HAP-1 (cell line): Measurements from ENCODE around the gene SEMA5B.

ENCODE experiments used
- DNase-seq, 2 experiments: peaks; one replicate each; pipeline ENCODE4 v3.0.0-alpha.2; 2016 to 2020; ENCODE audit warnings: low spot score in 2 of 2
- H3K27me3 ChIP-seq: fragments of 250-450 bp; sonication (Bioruptor Pico); 2 replicates; pipeline ENCODE4 v1.5.1; 2020; ENCODE audit warnings: low read depth, mild to moderate bottlenecking, moderate library complexity
- H3K36me3 ChIP-seq: fragments of 250-450 bp; sonication (Bioruptor Pico); replicated peaks from 2 replicates; pipeline ENCODE4 v1.5.1; 2020; ENCODE audit warnings: mild to moderate bottlenecking
- H3K4me1 ChIP-seq: fragments of 250-450 bp; sonication (Bioruptor Pico); 2 replicates; pipeline ENCODE4 v1.5.1; 2020; ENCODE audit warnings: mild to moderate bottlenecking
- H3K4me3 ChIP-seq: fragments of 250-450 bp; sonication (Bioruptor Pico); 2 replicates; pipeline ENCODE4 v1.5.1; 2020; ENCODE audit warnings: mild to moderate bottlenecking, moderate library complexity
- H3K9me3 ChIP-seq: fragments of 250-450 bp; sonication (Bioruptor Pico); 2 replicates; pipeline ENCODE4 v1.5.1; 2020; ENCODE audit warnings: mild to moderate bottlenecking, moderate library complexity
- in situ Hi-C: fragments of 300-500 bp; cut with MboI; formaldehyde crosslinking; loops from 3 replicates; pipeline ENCODE4 v1.14.3; 2020; ENCODE audit warnings: low sequenced_read_pairs, inconsistent platforms, mixed read lengths

SEMA5B gene

GRCh38 chr3:122930063-122930997, 97.2 kb downstream of the SEMA5B start:
- H3K36me3 ChIP-seq = no peaks in the 10 kb centered on the region
- H3K9me3 ChIP-seq = no peaks in the 10 kb centered on the region
- DNase-seq = no peak
- H3K4me3 ChIP-seq = no peak overlapping the region
- peaks cover 4% of the 10 kb centered on the region; the same call in 1 of the 2 replicates for H3K27me3 ChIP-seq
- in situ Hi-C loops = loop anchor here (25.0 kb wide), 1 partner anchor 332 kb away; no protein-coding TSS in a partner anchor
- H3K4me1 ChIP-seq = no peaks in the 10 kb centered on the region

- H3K9me3 ChIP-seq = no peaks in the 10 kb centered on the region
- H3K4me3 ChIP-seq = no peak overlapping the region
- no peaks in the 10 kb centered on the region for H3K4me1 ChIP-seq
- no peak for DNase-seq
- H3K36me3 ChIP-seq = no peaks in the 10 kb centered on the region
- peaks cover 5% of the 10 kb centered on the region; the same call in 1 of the 2 replicates for H3K27me3 ChIP-seq
- in situ Hi-C loops = loop anchor here (25.0 kb wide), 1 partner anchor 333 kb away; no protein-coding TSS in a partner anchor
Measured at GRCh38 chr3:122929188-122930062, 98.1 kb downstream of the SEMA5B start.

- in situ Hi-C loops = loop anchor here (25.0 kb wide), 1 partner anchor 334 kb away; no protein-coding TSS in a partner anchor
- Histone ChIP-seq H3K27me3 (peaks cover 6% of the 10 kb centered on the region; the same call in 1 of the 2 replicates), H3K9me3 (no peaks in the 10 kb centered on the region), H3K4me1 (no peaks in the 10 kb centered on the region), H3K4me3 (no peak overlapping the region), H3K36me3 (no peaks in the 10 kb centered on the region)
- DNase-seq = no peak
Measured at GRCh38 chr3:122928396-122929187, 99.0 kb downstream of the SEMA5B start.

DNA sequence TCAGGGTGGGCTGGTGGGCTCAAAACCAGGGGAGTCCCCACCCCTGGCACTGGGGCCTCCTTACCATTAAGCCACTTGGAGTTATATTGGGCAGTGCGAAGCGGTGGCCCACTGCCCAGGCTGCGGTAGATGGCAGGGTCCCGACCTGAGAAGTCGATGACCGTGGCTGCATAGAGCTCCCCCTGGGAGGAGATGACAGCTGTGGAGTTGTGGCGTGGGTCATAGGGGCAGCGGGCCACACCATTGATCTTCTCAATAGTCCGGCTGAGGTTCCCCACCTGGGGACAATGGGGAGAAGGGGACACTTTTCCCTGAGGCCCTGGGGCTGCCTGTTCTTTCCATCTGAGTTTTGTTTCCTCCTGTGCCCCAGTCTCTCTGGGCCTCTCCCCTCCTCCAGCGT, 99.8 kb downstream of the SEMA5B start:
- in situ Hi-C loops = loop anchor here (25.0 kb wide), 1 partner anchor 335 kb away; no protein-coding TSS in a partner anchor
- no peaks in the 10 kb centered on the region for H3K4me1 ChIP-seq
- H3K27me3 ChIP-seq = peaks cover 6% of the 10 kb centered on the region; the same call in 1 of the 2 replicates
- DNase-seq = no peak
- H3K9me3 ChIP-seq = no peaks in the 10 kb centered on the region
- H3K36me3 ChIP-seq = no peaks in the 10 kb centered on the region
- H3K4me3 ChIP-seq = no peak overlapping the region

DNA sequence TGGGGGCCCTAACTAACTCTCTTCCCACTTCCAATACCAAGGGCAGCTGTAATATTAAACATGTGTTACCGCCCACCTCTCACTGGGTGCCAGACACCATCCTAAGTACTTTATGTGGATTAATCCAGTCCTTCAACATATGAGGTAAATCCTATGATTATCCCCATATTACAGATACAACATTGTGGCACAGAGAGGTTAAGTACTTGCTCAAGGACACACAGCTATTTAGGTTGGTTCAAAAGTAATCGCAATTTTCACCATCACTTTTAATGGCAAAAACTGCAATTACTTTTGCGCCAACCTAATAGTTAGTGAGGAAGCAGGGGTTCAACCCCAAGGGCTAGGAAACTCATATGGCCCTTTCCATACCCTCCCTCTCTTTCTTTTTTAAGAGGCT, 100.8 kb downstream of the SEMA5B start:
- DNase-seq = no peak
- Histone ChIP-seq H3K4me3 (no peak overlapping the region), H3K9me3 (no peaks in the 10 kb centered on the region), H3K36me3 (no peaks in the 10 kb centered on the region), H3K27me3 (peaks cover 12% of the 10 kb centered on the region; the same call in 1 of the 2 replicates), H3K4me1 (no peaks in the 10 kb centered on the region; the same call in 1 of the 2 replicates)
- in situ Hi-C loops = loop anchor here (25.0 kb wide), 1 partner anchor 335 kb away; no protein-coding TSS in a partner anchor

- Histone ChIP-seq H3K36me3 (no peaks in the 10 kb centered on the region), H3K4me1 (peaks cover 3% of the 10 kb centered on the region; the same call in 1 of the 2 replicates), H3K4me3 (no peak overlapping the region), H3K9me3 (no peaks in the 10 kb centered on the region), H3K27me3 (peaks cover 9% of the 10 kb centered on the region; the same call in 1 of the 2 replicates)
- in situ Hi-C loops = loop anchor here (25.0 kb wide), 1 partner anchor 336 kb away; no protein-coding TSS in a partner anchor
- no peak for DNase-seq
Measured at GRCh38 chr3:122926322-122926721, 101.2 kb downstream of the SEMA5B start.

GRCh38 chr3:122925756-122926155, 101.8 kb downstream of the SEMA5B start:
- Histone ChIP-seq H3K4me1 (peaks cover 3% of the 10 kb centered on the region; the same call in 1 of the 2 replicates), H3K27me3 (peaks cover 9% of the 10 kb centered on the region; the same call in 1 of the 2 replicates), H3K4me3 (no peak overlapping the region), H3K9me3 (no peaks in the 10 kb centered on the region), H3K36me3 (no peaks in the 10 kb centered on the region)
- DNase-seq = no peak
- in situ Hi-C loops = loop anchor here (25.0 kb wide), 1 partner anchor 337 kb away; no protein-coding TSS in a partner anchor

DNA sequence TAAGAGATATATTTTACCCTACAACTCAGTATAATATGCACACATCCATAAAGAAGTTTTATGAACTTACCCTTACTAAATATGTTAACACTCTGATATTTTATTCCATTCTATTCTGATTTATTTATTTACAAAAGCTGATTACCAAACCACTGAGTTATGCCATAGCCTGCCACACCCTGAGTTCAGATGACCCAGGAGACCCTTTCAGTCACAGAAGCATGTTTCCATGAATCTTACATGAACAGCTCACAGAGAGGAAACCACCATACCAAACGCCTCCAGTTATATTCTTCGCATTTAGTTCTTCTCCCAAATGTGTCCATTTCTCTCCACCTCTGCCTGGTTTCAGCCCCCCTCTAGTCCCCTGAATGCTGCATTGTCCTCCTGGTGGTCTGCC, 103.5 kb downstream of the SEMA5B start:
- in situ Hi-C loops = no loop called here
- Histone ChIP-seq H3K4me1 (peaks cover 3% of the 10 kb centered on the region; the same call in 1 of the 2 replicates), H3K27me3 (peaks cover 9% of the 10 kb centered on the region; the same call in 1 of the 2 replicates), H3K36me3 (no peaks in the 10 kb centered on the region), H3K4me3 (no peak overlapping the region), H3K9me3 (no peaks in the 10 kb centered on the region)
- DNase-seq = no peak

DNA sequence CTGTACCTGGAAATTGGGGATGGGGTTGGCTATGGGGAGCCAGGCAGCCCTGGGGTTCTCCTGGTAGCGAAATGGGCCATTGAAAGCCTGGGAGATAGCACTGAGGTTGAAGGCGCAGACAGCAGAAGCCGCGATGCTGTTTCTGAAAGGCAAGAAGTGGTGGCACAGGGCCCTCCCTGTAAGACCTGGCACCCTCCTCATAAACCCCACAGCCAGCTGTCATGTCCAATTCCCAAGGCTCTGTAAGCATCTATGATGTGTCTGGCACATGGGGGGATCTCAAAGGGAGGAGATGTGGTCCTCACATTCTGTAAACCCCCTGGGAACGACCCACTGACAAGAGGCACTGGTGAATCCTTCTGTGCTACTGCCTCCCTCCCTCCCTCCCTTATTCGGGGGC, 104.0 kb downstream of the SEMA5B start:
- Histone ChIP-seq H3K4me3 (no peak overlapping the region), H3K4me1 (peaks cover 3% of the 10 kb centered on the region; the same call in 1 of the 2 replicates), H3K36me3 (no peaks in the 10 kb centered on the region), H3K27me3 (peaks cover 9% of the 10 kb centered on the region; the same call in 1 of the 2 replicates), H3K9me3 (no peaks in the 10 kb centered on the region)
- DNase-seq = no peak
- in situ Hi-C loops = no loop called here

- in situ Hi-C loops = no loop called here
- H3K36me3 ChIP-seq = no peaks in the 10 kb centered on the region
- peak overlapping the region; percentile 32 for H3K4me3 ChIP-seq
- H3K27me3 ChIP-seq = peaks cover 9% of the 10 kb centered on the region; the same call in 1 of the 2 replicates
- peak; percentile 45 to 85 for DNase-seq
- H3K4me1 ChIP-seq = peaks cover 3% of the 10 kb centered on the region; the same call in 1 of the 2 replicates
- no peaks in the 10 kb centered on the region for H3K9me3 ChIP-seq
Measured at GRCh38 chr3:122921791-122922651, 105.5 kb downstream of the SEMA5B start.

GRCh38 chr3:122920986-122921385, 106.6 kb downstream of the SEMA5B start:
- Histone ChIP-seq H3K27me3 (peaks cover 9% of the 10 kb centered on the region; the same call in 1 of the 2 replicates), H3K36me3 (no peaks in the 10 kb centered on the region)
- in situ Hi-C loops = no loop called here

GRCh38 chr3:122919291-122919610, 108.3 kb downstream of the SEMA5B start:
- Histone ChIP-seq H3K27me3 (peaks cover 6% of the 10 kb centered on the region; the same call in 1 of the 2 replicates), H3K4me1 (peaks cover 3% of the 10 kb centered on the region; the same call in 1 of the 2 replicates), H3K4me3 (no peak overlapping the region), H3K9me3 (no peaks in the 10 kb centered on the region), H3K36me3 (no peaks in the 10 kb centered on the region)
- in situ Hi-C loops = no loop called here
- no peak for DNase-seq

More at GRCh38 chr3:122920986-122921385, 106.6 kb downstream of the SEMA5B start:
- Histone ChIP-seq H3K9me3 (no peaks in the 10 kb centered on the region), H3K4me3 (no peak overlapping the region), H3K4me1 (peaks cover 3% of the 10 kb centered on the region; the same call in 1 of the 2 replicates)
- no peak for DNase-seq
